HFFc6 (cell line): ENCODE measurements around the gene MAN2A1. TPM values are rescaled to one million over a fixed set of nuclear protein-coding genes. Genes with fewer than 3 reads are reported as not detected.

Experiments used
- DNase-seq: peaks from one replicate; pipeline ENCODE4 v3.0.0-alpha.2; 2018
- H3K27ac Mint-ChIP-seq: 2 replicates; pipeline ENCODE4 v1.8.0; 2020; ENCODE audit warnings: mild to moderate bottlenecking, mixed read lengths
- H3K27me3 Mint-ChIP-seq: 2 replicates; pipeline ENCODE4 v1.8.0; 2021; ENCODE audit warnings: mild to moderate bottlenecking, moderate library complexity, mixed read lengths; ENCODE audit not compliant: insufficient read depth
- H3K36me3 Mint-ChIP-seq: 2 replicates; pipeline ENCODE4 v1.8.0; 2021; ENCODE audit warnings: low read depth, mixed read lengths
- H3K4me1 Mint-ChIP-seq: 2 replicates; pipeline ENCODE4 v1.8.0; 2020; ENCODE audit warnings: low read depth, mixed read lengths
- H3K4me3 Mint-ChIP-seq: 2 replicates; pipeline ENCODE4 v1.8.0; 2020; ENCODE audit warnings: mild to moderate bottlenecking, moderate library complexity, mixed read lengths
- H3K9me3 Mint-ChIP-seq: 2 replicates; pipeline ENCODE4 v1.8.0; 2020; ENCODE audit warnings: mild to moderate bottlenecking, mixed read lengths
- total RNA-seq, 6 experiments: library from RNA; stranded (reverse); fragmentation: NEBNext Ultra II Directional; extraction: Animal tissue kit (Norgen Biotek cat#: 25700); gene quantifications; 2 replicates in 1 of 6; 3 replicates in 5 of 6; pipeline ENCODE4 v1.2.3, GENCODE V29; 2021
- TF ChIP-seq, protein P1 (sequence below): fragments of 200-600 bp; sonication (generic); IDR thresholded peaks from 2 replicates; pipeline ENCODE4 v1.5.0; 2021; ENCODE audit warnings: antibody characterized with exemption, mild to moderate bottlenecking

Gene MAN2A1
- total RNA-seq, 6 experiments from 2014 or later, result 29.1 to 47.7 (median 39.0) TPM

- peaks cover 3% of the 10 kb centered on the region for H3K27me3 Mint-ChIP-seq
- H3K36me3 Mint-ChIP-seq, result peaks cover 36% of the 10 kb centered on the region
- H3K4me3 Mint-ChIP-seq, result no peak overlapping the region
- TF ChIP-seq, protein P1, sequence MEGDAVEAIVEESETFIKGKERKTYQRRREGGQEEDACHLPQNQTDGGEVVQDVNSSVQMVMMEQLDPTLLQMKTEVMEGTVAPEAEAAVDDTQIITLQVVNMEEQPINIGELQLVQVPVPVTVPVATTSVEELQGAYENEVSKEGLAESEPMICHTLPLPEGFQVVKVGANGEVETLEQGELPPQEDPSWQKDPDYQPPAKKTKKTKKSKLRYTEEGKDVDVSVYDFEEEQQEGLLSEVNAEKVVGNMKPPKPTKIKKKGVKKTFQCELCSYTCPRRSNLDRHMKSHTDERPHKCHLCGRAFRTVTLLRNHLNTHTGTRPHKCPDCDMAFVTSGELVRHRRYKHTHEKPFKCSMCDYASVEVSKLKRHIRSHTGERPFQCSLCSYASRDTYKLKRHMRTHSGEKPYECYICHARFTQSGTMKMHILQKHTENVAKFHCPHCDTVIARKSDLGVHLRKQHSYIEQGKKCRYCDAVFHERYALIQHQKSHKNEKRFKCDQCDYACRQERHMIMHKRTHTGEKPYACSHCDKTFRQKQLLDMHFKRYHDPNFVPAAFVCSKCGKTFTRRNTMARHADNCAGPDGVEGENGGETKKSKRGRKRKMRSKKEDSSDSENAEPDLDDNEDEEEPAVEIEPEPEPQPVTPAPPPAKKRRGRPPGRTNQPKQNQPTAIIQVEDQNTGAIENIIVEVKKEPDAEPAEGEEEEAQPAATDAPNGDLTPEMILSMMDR, result no peak
- H3K27ac Mint-ChIP-seq, result no peak overlapping the region
- no peak for DNase-seq
- no peaks in the 10 kb centered on the region for H3K9me3 Mint-ChIP-seq
- H3K4me1 Mint-ChIP-seq, result no peaks in the 10 kb centered on the region
These were observed 98.9 kb downstream of the MAN2A1 start for GRCh38 chr5:109788596-109788995.

DNA sequence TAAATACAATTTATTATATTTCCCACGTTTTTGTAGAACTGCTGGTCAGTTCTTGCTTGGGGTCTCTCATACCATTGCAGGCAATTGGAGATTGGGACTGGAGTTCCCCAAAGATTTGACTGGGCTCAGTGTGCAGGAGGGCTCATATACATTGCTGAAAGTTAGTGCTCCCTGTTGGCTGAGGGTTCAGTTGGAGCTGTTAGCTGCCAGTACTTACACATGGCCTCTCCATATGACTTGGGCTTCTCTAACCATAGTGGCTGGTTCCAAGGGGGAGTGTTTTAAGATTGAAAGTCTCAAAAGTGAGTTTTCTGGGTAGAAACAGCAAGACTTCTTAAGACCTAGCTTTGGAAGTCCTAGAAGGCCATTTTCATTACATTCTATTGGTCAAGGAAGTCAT, 102.9 kb downstream of the MAN2A1 start:
- no peaks in the 10 kb centered on the region for H3K4me1 Mint-ChIP-seq
- no peak for DNase-seq
- no peaks in the 10 kb centered on the region for H3K9me3 Mint-ChIP-seq

DNA sequence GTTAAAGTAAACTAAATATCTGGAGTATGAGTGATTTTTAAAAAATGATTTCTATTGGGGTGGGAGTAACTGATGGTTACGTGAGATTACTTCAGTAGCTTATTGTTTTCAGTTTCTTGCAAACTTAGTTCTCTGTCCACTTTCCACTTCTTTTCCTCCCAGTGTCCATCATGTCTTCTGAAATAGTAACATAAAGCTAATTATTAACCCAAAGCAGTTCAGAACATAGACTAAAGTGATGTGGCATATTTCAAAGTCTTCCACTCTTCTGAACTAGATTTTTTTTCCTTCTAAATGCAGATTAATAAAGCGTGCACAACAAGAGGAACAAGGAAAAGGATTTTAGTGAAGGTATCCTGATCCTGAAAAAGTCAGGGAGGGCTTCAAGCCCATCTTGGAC, 114.1 kb downstream of the MAN2A1 start:
- DNase-seq, result no peak
- Mint-ChIP-seq H3K27ac (no peak overlapping the region), H3K4me3 (no peak overlapping the region), H3K9me3 (no peaks in the 10 kb centered on the region), H3K27me3 (peaks cover 2% of the 10 kb centered on the region), H3K4me1 (peaks cover 7% of the 10 kb centered on the region), H3K36me3 (peaks cover 5% of the 10 kb centered on the region; the same call in 1 of the 2 replicates)
- TF ChIP-seq, protein P1, result no peak

More for the DNA sequence above, 102.9 kb downstream of the MAN2A1 start:
- Mint-ChIP-seq H3K27ac (no peak overlapping the region), H3K4me3 (no peak overlapping the region), H3K36me3 (peaks cover 48% of the 10 kb centered on the region), H3K27me3 (peaks cover 3% of the 10 kb centered on the region)
- TF ChIP-seq, protein P1, result no peak

GRCh38 chr5:109805472-109805871, 115.7 kb downstream of the MAN2A1 start:
- no peaks in the 10 kb centered on the region for H3K36me3 Mint-ChIP-seq
- no peak overlapping the region; the same call in 1 of the 2 replicates for H3K27ac Mint-ChIP-seq
- TF ChIP-seq, protein P1, result no peak
- H3K27me3 Mint-ChIP-seq, result no peaks in the 10 kb centered on the region; the same call in none of the 2 replicates
- no peak overlapping the region for H3K4me3 Mint-ChIP-seq
- no peak for DNase-seq
- peaks cover 7% of the 10 kb centered on the region for H3K4me1 Mint-ChIP-seq
- H3K9me3 Mint-ChIP-seq, result no peaks in the 10 kb centered on the region

DNA sequence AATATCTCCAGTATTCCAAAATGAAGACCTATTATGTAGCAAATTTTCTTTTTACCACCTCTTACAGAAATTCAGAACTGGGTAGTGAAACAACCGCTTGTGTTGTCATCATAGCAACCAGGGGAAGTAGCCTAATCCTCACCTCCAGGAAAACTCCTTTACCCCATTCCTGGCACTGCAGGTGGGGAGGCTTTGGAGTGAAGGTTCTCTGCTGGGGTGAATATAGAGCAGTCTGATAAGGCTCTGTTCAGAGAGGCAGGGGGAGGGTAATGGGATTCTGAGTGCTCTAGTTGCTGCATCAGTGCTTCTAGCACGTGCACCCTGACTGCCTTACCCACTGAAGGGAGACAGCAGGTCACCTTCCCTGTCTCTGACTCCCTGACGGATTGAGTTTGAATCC, 116.2 kb downstream of the MAN2A1 start:
- no peak for DNase-seq
- Mint-ChIP-seq H3K36me3 (no peaks in the 10 kb centered on the region), H3K9me3 (no peaks in the 10 kb centered on the region), H3K27ac (no peak overlapping the region; the same call in 1 of the 2 replicates), H3K27me3 (no peaks in the 10 kb centered on the region; the same call in none of the 2 replicates), H3K4me1 (peaks cover 7% of the 10 kb centered on the region), H3K4me3 (no peak overlapping the region)
- TF ChIP-seq, protein P1, result no peak

DNA sequence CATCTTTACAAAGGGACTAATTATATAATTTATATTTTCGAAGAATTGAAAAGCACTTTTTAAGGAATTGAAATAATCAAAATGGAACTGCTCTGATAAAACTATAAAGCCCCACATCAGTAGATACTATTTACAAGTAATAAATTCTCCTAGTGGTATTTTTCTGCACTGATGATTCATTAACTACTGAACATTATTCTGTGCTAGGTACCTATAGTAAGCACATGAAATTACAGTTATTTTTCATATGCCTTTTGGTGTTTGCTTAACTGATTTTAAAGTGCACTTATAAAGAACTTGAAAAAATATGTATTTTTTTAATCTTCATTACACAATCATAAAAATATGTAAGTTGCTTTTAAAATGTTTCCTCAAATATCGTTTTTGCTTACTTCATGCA, 123.0 kb downstream of the MAN2A1 start:
- H3K27ac Mint-ChIP-seq, result no peak overlapping the region
- DNase-seq, result no peak
- H3K36me3 Mint-ChIP-seq, result no peaks in the 10 kb centered on the region
- no peaks in the 10 kb centered on the region for H3K4me1 Mint-ChIP-seq
- H3K4me3 Mint-ChIP-seq, result no peak overlapping the region
- TF ChIP-seq, protein P1, result no peak
- no peaks in the 10 kb centered on the region; the same call in 1 of the 2 replicates for H3K27me3 Mint-ChIP-seq
- H3K9me3 Mint-ChIP-seq, result no peaks in the 10 kb centered on the region
